Measurements from ENCODE around the gene EYA2. TPM values are rescaled to one million over a fixed set of nuclear protein-coding genes. Genes with fewer than 3 reads are reported as not detected.

EYA2 gene
- total RNA-seq, 2 experiments from 2014 or later, result not detected

DNA sequence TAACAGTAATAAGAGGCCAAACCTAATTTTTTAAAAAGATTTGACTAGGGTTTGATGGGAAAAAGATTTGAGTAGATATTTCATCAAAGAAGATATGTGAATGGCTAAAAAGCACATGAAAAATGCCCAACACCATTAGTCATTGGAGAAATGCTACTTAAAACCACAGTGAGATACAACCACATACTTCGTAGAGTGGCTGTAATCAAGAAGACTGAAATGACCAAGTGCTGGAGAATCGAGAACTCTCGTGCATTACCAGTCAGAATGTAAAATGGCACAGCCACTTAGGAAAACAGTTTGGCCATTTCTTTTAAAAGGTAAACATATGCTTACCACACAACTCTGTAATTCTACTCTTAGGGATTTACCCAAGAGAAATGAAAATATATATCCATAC is 175.5 kb downstream of the EYA2 start:
- Mint-ChIP-seq H3K4me1 (ENCODE audit: low read depth) (no peaks in the 10 kb centered on the region), H3K36me3 (ENCODE audit: low read depth) (no peaks in the 10 kb centered on the region), H3K27me3 (peaks cover 2% of the 10 kb centered on the region), H3K4me3 (no peak overlapping the region), H3K9me3 (peaks cover 4% of the 10 kb centered on the region), H3K27ac (no peak overlapping the region)
- ATAC-seq (no peak), DNase-seq (no peak)
- intact Hi-C loops (cut with micrococcal nuclease), result no loop called here
- CTCF ChIA-PET, result no interaction called here
- POLR2A ChIA-PET, result no interaction called here
- TF ChIP-seq, protein P1, sequence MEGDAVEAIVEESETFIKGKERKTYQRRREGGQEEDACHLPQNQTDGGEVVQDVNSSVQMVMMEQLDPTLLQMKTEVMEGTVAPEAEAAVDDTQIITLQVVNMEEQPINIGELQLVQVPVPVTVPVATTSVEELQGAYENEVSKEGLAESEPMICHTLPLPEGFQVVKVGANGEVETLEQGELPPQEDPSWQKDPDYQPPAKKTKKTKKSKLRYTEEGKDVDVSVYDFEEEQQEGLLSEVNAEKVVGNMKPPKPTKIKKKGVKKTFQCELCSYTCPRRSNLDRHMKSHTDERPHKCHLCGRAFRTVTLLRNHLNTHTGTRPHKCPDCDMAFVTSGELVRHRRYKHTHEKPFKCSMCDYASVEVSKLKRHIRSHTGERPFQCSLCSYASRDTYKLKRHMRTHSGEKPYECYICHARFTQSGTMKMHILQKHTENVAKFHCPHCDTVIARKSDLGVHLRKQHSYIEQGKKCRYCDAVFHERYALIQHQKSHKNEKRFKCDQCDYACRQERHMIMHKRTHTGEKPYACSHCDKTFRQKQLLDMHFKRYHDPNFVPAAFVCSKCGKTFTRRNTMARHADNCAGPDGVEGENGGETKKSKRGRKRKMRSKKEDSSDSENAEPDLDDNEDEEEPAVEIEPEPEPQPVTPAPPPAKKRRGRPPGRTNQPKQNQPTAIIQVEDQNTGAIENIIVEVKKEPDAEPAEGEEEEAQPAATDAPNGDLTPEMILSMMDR (IDR thresholded peaks at IDR 0.05), result no peak

DNA sequence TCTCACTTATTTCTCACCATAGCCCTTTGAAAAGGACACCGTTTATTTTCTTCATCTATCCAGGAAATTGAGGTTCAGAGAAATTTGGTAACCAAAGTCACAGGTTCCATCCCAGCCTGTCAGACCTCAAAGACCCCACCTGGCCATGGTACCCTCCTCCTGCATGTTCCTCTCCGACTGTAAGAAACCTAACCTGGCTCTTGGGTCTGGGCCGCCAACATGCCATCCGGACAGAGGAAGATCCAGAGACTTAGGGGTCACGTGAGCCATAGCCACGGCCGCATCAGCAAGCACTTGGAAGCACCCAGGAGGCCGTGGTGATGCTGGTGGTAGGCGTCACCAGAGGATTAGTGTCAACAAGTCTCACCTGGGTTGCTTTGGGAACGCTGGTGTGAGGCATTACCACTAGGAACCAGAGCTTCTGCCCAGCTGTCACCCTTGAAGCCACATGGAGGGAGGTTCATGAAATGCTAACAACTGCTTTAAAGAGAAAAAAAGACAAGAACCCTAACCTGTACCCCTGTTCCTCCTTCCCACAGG is 177.1 kb downstream of the EYA2 start:
- POLR2A ChIA-PET, result no interaction called here

DNA sequence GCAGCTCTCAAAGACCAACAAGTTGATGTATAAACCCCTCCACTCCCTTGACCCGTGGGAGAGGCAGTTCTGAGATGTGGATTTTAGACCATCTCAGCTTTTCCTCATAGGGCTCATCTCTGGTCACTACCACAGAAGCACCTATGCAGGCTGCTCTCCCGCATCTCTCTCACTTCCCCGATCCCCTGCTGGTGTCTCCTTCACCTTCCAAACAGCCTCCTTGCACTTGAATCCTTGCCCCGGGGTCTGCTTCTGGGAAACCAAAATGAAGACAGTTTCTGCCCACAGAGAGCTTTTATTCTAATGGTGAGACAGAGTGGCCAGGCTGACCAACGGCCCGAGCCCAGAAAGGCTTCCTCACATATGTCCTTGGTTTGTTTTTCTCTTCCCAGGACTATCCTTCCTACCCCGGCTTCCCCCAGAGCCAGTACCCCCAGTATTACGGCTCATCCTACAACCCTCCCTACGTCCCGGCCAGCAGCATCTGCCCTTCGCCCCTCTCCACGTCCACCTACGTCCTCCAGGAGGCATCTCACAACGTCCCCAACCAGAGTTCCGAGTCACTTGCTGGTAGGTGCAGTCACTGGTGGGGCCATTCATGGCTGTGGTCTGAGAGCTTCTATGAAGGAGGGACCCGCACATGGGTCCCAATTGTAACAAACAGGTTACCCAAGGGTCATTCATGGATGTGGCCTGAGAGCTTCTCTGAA is 179.3 kb downstream of the EYA2 start:
- Mint-ChIP-seq H3K4me1 (ENCODE audit: low read depth) (no peaks in the 10 kb centered on the region), H3K27ac (no peak overlapping the region), H3K9me3 (peaks cover 7% of the 10 kb centered on the region), H3K27me3 (peaks cover 5% of the 10 kb centered on the region), H3K36me3 (ENCODE audit: low read depth) (no peaks in the 10 kb centered on the region), H3K4me3 (no peak overlapping the region)
- CTCF ChIA-PET, result no interaction called here
- DNase-seq, result no peak
- intact Hi-C loops (cut with micrococcal nuclease), result no loop called here
- ATAC-seq, result no peak
- POLR2A ChIA-PET, result no interaction called here
- TF ChIP-seq, protein P1 (IDR thresholded peaks at IDR 0.05), result no peak

More for the DNA sequence above, 177.1 kb downstream of the EYA2 start:
- ATAC-seq, result no peak
- CTCF ChIA-PET, result no interaction called here
- Mint-ChIP-seq H3K4me3 (no peak overlapping the region), H3K4me1 (ENCODE audit: low read depth) (no peaks in the 10 kb centered on the region), H3K27me3 (peaks cover 5% of the 10 kb centered on the region), H3K36me3 (ENCODE audit: low read depth) (no peaks in the 10 kb centered on the region), H3K27ac (no peak overlapping the region), H3K9me3 (peaks cover 11% of the 10 kb centered on the region)
- intact Hi-C loops (cut with micrococcal nuclease), result no loop called here
- TF ChIP-seq, protein P1 (IDR thresholded peaks at IDR 0.05), result no peak
- DNase-seq, result no peak

DNA sequence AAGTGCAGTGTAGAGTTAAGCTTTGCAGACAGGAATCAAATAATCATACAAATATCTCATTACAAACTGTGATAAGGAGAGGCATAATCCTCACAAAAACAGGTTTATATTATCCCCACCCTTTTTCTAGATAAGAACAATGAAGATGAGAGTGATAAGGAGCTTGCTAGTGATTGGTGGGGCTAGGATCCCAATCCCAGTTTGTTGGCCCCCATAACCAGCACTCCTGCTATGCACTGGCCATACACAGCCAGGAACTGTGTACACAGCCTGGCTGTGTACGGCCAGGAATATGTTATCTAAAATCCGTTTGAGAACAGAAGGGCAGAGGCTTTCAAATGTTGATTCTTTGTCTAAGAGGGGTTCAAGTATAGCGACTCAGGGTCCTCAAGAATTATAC is 180.6 kb downstream of the EYA2 start:
- CTCF ChIA-PET, result no interaction called here
- TF ChIP-seq, protein P1 (IDR thresholded peaks at IDR 0.05), result no peak
- Mint-ChIP-seq H3K9me3 (peaks cover 6% of the 10 kb centered on the region), H3K27me3 (peaks cover 14% of the 10 kb centered on the region), H3K36me3 (ENCODE audit: low read depth) (no peaks in the 10 kb centered on the region), H3K4me3 (no peak overlapping the region), H3K4me1 (ENCODE audit: low read depth) (no peaks in the 10 kb centered on the region), H3K27ac (no peak overlapping the region)
- ATAC-seq (no peak), DNase-seq (no peak)
- POLR2A ChIA-PET, result no interaction called here
- intact Hi-C loops (cut with micrococcal nuclease), result no loop called here

DNA sequence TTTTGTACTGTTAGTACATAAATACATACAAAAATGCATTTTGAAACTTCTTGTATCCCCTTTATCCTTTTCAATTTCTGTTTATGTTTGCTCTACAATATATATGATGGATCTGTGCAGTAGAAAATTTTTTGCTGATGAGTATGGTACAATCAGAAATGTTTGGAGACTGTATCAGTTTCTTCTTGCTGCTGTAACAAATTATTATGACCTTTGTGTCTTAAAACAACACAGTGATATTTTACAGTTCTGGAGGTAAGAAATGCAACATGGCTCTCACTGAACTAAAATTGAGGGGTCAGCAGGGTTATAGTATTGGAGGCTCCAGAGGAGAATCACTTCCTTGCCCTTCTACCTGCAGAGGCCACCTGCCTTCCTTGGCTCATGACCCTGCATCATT is 184.4 kb downstream of the EYA2 start:
- ChIA-PET CTCF (no interaction called here), POLR2A (no interaction called here)
- no peak overlapping the region for H3K27ac Mint-ChIP-seq
- intact Hi-C loops (cut with micrococcal nuclease), result no loop called here
- H3K4me1 Mint-ChIP-seq (ENCODE audit: low read depth), result no peaks in the 10 kb centered on the region
- peaks cover 14% of the 10 kb centered on the region for H3K27me3 Mint-ChIP-seq
- no peak overlapping the region for H3K4me3 Mint-ChIP-seq
- ATAC-seq (no peak), DNase-seq (no peak)
- H3K36me3 Mint-ChIP-seq (ENCODE audit: low read depth), result no peaks in the 10 kb centered on the region
- TF ChIP-seq, protein P1 (IDR thresholded peaks at IDR 0.05), result no peak
- H3K9me3 Mint-ChIP-seq, result peaks cover 6% of the 10 kb centered on the region
